GM12891 (cell line): ENCODE data around the gene RBFOX2.

Experiments used
- PAX5 ChIP-seq: IDR thresholded peaks from 2 replicates; pipeline ENCODE4 v1.6.1; 2011; ENCODE audit warnings: low read length, moderate library complexity, mild to moderate bottlenecking; ENCODE audit not compliant: insufficient read depth, severe bottlenecking
- POLR2A ChIP-seq: IDR thresholded peaks from 2 replicates; pipeline ENCODE4 v1.6.1; 2011; ENCODE audit warnings: low read depth, low read length, control low read depth
- POLR2AphosphoS5 ChIP-seq: IDR thresholded peaks from 2 replicates; pipeline ENCODE4 v1.6.1; 2011; ENCODE audit warnings: low read depth, low read length, control low read depth
- SPI1 ChIP-seq: IDR thresholded peaks from 2 replicates; pipeline ENCODE4 v1.6.1; 2011; ENCODE audit warnings: low read depth, low read length, control low read depth
- TAF1 ChIP-seq: IDR thresholded peaks from 2 replicates; pipeline ENCODE4 v1.6.1; 2011; ENCODE audit warnings: low read depth, low read length, control low read depth

DNA sequence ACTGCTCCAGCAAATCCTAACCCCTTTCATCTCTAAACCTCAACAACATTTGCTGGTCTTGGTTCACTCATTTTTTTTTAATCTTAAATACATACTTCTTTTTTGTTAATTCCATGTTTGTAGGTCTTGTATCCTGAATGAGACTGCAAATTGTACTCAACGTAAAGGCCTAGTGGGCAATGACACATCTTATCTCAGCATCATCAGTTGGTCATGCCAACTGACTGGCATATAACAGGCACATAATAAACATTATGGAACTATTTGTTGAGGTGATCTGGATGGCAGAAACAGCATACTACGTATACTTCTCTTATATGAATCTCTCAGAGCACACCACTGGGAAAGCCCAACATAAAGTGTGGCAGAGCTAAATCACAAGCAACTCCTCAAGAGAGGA lies 116.7 kb downstream of the RBFOX2 start:
- no peak for TF ChIP-seq POLR2AphosphoS5
- no peak for TF ChIP-seq PAX5
- TF ChIP-seq POLR2A, result no peak
- TF ChIP-seq TAF1, result no peak
- TF ChIP-seq SPI1, result no peak
